PC-9 (cell line): ENCODE results near the gene FBXW10B.

Experiments
- EZH2 ChIP-seq: fragments of 200-600 bp; sonication (generic); IDR thresholded peaks from 2 replicates; pipeline ENCODE4 v1.8.0; 2017; ENCODE audit warnings: antibody characterized with exemption, low read depth
- TF ChIP-seq, protein P1 (sequence below): fragments of 200-600 bp; sonication (generic); conservative IDR thresholded peaks from 2 replicates; pipeline ENCODE4 v1.6.1; 2017; ENCODE audit warnings: mixed run types, antibody characterized with exemption, mild to moderate bottlenecking, moderate library complexity

DNA sequence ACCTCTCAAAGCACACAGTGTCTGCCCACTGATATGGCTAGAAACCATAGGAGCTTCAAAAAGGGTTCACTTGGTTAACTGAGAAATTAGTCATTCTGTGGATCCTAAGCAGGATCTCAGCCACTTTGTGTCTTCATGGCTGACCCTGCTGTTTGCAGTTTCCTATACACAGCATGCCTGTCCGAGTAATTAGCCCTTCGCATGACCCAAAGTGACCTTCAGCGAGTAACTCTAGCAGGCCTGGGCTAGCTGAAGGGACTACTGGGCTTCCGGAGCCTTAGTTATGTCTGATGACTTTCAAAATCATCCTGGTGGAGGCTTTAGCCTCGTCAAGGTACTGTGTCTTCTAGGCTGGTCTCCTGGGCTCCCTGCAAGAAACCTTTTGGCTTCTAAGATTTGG lies 28.9 kb upstream of the FBXW10B start:
- TF ChIP-seq EZH2: no peak
- TF ChIP-seq, protein P1, sequence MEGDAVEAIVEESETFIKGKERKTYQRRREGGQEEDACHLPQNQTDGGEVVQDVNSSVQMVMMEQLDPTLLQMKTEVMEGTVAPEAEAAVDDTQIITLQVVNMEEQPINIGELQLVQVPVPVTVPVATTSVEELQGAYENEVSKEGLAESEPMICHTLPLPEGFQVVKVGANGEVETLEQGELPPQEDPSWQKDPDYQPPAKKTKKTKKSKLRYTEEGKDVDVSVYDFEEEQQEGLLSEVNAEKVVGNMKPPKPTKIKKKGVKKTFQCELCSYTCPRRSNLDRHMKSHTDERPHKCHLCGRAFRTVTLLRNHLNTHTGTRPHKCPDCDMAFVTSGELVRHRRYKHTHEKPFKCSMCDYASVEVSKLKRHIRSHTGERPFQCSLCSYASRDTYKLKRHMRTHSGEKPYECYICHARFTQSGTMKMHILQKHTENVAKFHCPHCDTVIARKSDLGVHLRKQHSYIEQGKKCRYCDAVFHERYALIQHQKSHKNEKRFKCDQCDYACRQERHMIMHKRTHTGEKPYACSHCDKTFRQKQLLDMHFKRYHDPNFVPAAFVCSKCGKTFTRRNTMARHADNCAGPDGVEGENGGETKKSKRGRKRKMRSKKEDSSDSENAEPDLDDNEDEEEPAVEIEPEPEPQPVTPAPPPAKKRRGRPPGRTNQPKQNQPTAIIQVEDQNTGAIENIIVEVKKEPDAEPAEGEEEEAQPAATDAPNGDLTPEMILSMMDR: no peak
